Ishikawa (cell line): ENCODE results near the gene DCHS1.

Experiments
- CEBPB ChIP-seq: IDR thresholded peaks from 2 replicates; pipeline ENCODE4 v1.6.1; 2012
- EGR1 ChIP-seq: IDR thresholded peaks from 2 replicates; pipeline ENCODE4 v1.6.1; 2012
- EP300 ChIP-seq: IDR thresholded peaks from 2 replicates; pipeline ENCODE4 v1.6.1; 2012; ENCODE audit warnings: borderline replicate concordance
- FOXM1 ChIP-seq: IDR thresholded peaks from 2 replicates; pipeline ENCODE4 v1.6.1; 2012; ENCODE audit warnings: low read depth, borderline replicate concordance
- RAD21 ChIP-seq: IDR thresholded peaks from 2 replicates; pipeline ENCODE4 v1.6.1; 2012; ENCODE audit warnings: low read depth
- REST ChIP-seq: IDR thresholded peaks from 2 replicates; pipeline ENCODE4 v1.6.1; 2012; ENCODE audit warnings: low read depth, mild to moderate bottlenecking
- TAF1 ChIP-seq: IDR thresholded peaks from 2 replicates; pipeline ENCODE4 v1.6.1; 2012; ENCODE audit warnings: low read depth, mild to moderate bottlenecking
- TCF12 ChIP-seq: IDR thresholded peaks from 2 replicates; pipeline ENCODE4 v1.6.1; 2012; ENCODE audit warnings: low read depth
- TEAD4 ChIP-seq: IDR thresholded peaks from 2 replicates; pipeline ENCODE4 v1.6.1; 2012
- YY1 ChIP-seq: IDR thresholded peaks from 2 replicates; pipeline ENCODE4 v1.6.1; 2012; ENCODE audit warnings: low read depth
- TF ChIP-seq, protein P1 (sequence below): IDR thresholded peaks from 2 replicates; pipeline ENCODE4 v1.6.1; 2012

- TF ChIP-seq TAF1 (no peak), CEBPB (no peak), TEAD4 (no peak), REST (no peak), EP300 (no peak), FOXM1 (no peak), RAD21 (no peak), EGR1 (no peak), YY1 (no peak), TCF12 (no peak)
- TF ChIP-seq, protein P1, sequence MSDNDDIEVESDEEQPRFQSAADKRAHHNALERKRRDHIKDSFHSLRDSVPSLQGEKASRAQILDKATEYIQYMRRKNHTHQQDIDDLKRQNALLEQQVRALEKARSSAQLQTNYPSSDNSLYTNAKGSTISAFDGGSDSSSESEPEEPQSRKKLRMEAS, result no peak
Observed at GRCh38 chr11:6607190-6607795, 48.3 kb downstream of the DCHS1 start.
